H7 (cell line): ENCODE measurements around the gene EIF1. TPM values are rescaled to one million over a fixed set of nuclear protein-coding genes. Genes with fewer than 3 reads are reported as not detected.
A peak's percentile ranks its signal among the peaks of the same experiment; 100 is the strongest.

Experiments
- DNase-seq: peaks from one replicate; pipeline ENCODE4 v3.0.0; 2012
- H3K27me3 ChIP-seq: 2 replicates; pipeline ENCODE4 v1.6.0; 2011; ENCODE audit warnings: mild to moderate bottlenecking, low read length; ENCODE audit not compliant: control insufficient read depth, insufficient read depth
- H3K36me3 ChIP-seq: replicated peaks from 2 replicates; pipeline ENCODE4 v1.5.1; 2011; ENCODE audit warnings: low read length; ENCODE audit not compliant: control insufficient read depth, insufficient read depth
- H3K4me3 ChIP-seq: 2 replicates; pipeline ENCODE4 v1.5.1; 2011; ENCODE audit warnings: low read depth, mild to moderate bottlenecking, control low read depth, low read length, moderate library complexity; ENCODE audit not compliant: insufficient read depth
- total RNA-seq: library from RNA; depleted of rRNA; stranded (reverse); fragments of >200 nt; shearing (Covaris generic); gene quantifications from 2 replicates; pipeline ENCODE4 v1.2.3, GENCODE V29; 2014

EIF1 gene
- total RNA-seq, 1 experiment from 2014 or later: 62.6 TPM

DNA sequence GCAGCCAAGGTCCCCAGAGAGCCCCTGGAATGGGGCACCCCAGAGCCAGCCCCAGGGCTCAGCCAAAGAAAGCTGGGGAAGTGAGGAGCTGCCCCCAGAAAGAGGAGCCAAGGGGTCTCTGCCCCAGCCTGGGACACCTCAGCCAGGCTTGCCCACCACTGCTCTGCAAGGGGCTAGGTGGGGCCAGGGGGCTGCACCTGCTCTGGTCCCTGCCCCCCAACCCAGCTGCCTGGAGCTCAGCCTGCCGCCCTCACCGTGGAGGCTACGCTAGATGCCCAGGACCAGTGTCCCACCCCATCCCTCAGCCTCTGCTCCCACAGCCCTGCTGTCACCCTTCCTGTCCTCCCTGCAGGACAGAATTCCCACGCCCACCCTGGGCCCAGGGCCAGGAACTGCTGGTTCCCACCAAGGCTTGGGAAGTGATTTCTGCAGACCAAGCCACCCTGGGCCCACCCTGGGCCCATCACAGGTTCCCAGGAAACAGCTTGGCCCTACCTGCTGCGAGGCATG is 36.2 kb upstream of the EIF1 start:
- Histone ChIP-seq H3K4me3 (no peak overlapping the region), H3K27me3 (peaks cover 3% of the 10 kb centered on the region; the same call in 1 of the 2 replicates), H3K36me3 (no peaks in the 10 kb centered on the region)
- no peak for DNase-seq

DNA sequence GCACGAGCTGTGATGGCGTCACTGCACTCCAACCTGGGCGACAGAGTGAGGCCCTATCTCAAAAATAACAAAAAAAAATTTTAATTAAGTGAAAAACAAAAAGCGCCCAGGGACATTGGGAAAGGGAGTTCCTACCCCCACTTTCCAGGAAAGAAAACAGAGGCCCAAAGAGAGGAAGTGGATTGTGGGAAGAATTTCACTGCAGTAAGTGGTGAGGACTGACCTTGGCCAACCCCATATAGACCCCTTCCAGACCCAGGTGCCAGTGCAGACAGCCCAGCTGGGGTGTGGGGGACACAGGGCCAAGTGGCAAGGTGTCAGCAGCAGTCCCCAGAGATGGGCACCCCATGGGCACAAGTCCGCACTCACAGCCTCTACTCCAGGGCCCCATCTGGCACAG is 35.3 kb upstream of the EIF1 start:
- no peak for DNase-seq
- Histone ChIP-seq H3K36me3 (no peaks in the 10 kb centered on the region), H3K4me3 (no peak overlapping the region), H3K27me3 (0 out of 2 replicates have a peak, but pooled peaks cover under 1% of the 10 kb centered on the region)

DNA sequence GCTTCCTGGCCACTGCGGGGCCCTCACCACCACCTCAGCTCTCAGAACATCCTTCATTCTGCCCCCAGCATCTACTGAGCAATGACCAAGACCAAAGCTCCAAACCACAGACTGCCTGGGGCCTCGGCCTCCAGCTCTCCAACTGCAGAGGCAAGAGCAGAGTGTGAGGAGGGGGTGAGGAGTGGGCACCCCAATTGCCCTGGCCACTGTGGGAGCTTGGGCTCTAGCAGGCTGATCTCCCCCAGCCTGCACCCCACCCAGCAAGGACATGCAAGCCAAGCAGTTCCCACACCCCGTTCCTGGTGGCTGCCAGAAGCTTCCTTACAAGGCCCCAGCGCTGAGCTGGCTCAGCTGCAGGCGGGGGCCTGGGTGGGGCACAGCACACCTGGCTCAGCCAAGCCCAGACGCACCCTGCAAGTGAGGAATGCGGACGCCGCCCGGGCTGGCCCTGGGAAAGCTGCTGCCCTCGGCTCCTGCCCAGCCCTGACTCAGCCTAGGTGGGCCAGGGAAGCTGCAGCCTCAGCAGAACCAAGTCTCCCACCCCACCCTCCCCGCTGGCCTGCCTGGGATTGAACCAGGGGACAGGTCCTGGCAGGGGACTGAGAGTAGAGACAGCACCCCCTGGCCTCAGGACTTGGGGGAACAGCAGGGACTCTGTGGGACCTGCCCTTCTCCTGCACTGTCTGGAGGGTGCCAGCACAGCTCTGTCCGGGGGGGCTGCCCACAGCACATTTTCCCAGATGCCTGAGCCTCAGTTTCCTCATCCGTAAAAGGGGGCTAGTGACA is 34.6 kb upstream of the EIF1 start:
- peak; percentile 67 for DNase-seq
- Histone ChIP-seq H3K27me3 (no peaks in the 10 kb centered on the region), H3K36me3 (no peaks in the 10 kb centered on the region), H3K4me3 (no peak overlapping the region)

DNA sequence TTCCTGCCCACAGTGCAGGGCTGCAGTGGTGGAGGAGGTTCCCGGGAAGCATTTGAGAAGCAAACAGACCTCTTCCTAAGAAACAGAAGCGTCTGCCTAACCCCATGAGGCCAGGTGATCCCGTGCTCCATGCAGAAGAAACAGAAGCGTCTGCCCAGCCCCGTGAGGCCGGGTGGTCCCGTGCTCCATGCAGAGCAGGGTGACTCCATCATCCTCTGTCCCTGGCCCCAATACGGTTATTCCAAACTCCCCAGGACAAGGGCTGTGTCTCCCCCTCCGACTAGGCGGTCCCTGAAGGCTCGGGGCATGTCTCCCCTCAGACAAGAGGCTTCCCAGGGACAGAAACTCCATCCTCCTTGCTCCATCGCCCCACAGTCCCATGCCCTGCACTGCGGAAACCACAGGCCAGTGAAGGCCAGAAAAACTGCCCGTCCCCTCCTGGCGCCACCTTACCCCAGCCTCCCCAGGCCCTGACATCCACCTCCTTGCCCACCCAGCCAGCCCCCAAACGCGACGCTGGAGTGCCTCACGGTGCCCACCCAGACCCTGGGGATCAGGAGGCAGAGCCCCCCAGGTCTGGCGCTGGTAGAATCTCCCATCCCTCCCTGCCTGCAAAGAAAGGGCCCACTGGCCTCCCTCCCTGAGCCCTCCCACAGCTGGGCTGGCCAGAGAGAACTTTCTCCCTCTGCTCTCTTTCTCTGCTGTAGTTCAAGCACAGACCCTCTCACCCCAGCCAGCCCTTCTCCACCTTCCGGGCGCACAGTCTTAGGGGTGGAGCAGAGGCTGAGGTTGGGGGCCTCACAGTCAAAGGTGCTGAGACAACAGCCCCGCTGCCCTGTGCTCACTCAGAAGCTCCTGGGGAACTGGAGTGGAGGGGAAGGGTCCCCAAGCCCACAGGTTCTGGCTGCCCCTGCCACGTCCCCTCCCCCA is 33.7 kb upstream of the EIF1 start:
- Histone ChIP-seq H3K4me3 (no peak overlapping the region), H3K27me3 (no peaks in the 10 kb centered on the region), H3K36me3 (no peaks in the 10 kb centered on the region)
- DNase-seq: peak; percentile 52

DNA sequence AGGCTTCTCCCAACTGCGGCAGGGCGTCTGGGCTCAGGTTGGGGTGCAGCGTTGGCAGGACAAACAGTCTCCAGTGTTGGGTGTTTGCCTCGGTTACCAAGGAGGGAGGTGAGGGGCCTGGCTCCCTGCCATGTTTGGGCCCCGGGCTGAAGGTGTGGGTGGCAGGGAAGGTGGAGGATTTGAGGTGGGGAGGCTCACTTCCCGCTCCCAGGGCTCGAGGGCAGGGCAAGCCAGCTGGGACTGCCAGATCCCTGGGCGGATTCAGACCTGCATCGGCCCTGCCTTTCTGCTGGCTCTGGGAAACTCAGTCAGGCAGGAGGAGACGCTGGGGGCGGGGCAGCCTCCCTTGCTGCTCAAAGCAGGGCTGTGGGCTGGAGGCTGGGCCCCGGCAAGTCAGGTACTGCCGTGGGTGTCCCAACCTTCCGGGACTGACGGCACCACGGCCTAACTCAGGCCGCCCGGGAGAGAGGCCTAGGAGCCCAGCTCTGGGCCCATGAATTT is 33.0 kb upstream of the EIF1 start:
- Histone ChIP-seq H3K27me3 (no peaks in the 10 kb centered on the region), H3K36me3 (no peaks in the 10 kb centered on the region), H3K4me3 (no peak overlapping the region)
- DNase-seq: peak; percentile 85

DNA sequence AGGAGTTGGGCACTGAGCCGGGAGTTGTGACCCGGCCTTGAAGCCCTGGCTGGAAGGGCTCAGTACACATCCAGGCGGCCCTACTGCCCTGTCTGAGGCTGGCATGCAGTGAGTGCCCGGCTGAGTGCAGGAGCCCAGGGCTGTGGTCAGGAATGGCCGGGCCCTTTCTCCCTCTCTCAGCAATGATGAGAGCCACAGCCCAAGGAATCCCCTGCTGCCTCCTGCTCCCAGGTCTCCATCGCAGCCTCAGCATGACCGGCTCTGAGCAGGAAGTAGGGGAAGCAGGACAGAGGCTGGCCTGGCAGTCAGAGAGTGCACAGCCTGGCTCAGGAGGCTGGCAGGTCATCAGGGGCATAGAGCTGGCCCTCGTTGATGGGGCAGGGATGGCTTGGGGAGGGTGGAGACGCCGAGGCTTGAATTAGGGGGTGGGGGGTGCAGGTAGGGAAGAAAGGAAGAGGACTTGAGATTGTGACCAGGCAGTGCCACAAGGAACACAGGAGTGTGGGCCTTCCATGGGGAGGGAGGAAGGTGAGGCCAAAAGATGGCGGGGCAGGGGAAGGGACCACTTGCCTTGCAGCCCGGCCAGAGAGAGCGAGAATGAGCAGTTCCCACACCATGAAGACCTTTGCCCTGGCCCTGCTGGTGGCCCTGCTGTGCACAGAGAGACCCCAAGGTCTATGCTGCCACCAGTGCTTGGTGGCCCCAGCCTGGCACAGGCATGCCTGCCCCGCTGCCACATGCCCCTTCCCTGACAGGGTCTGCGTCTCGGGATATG is 32.2 kb upstream of the EIF1 start:
- peak; percentile 21 for DNase-seq

DNA sequence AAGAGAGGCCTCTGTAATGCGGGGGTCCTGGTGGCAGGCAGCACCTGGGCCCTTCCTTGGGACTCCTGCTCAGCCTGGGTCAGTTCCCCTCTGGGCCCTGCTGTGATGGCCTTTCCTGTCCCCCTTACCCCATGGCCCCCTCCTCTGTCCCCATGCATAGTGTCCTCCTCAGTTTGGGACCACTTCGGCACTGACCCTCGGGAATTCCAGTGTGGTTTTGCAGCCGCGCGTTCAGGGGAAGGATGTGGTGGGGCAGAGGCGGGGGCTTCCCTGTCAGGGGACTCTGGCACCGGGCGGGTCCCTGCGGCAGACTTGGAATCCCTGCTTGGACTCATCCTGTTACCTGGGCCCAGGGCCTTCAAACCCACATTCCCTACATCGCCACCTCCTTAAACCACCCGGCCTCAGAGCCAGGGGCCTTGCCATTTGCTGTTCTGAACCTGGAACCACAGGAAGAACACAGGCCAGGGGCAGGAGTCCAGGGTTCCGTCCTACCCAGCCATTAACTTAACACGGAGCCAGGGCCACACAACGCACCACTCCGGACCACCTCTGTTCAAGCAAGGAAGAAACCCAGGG is 31.4 kb upstream of the EIF1 start:
- DNase-seq: peak; percentile 22
- H3K27me3 ChIP-seq: no peaks in the 10 kb centered on the region
- H3K4me3 ChIP-seq: no peak overlapping the region
- no peaks in the 10 kb centered on the region for H3K36me3 ChIP-seq

More for the DNA sequence above, 32.2 kb upstream of the EIF1 start:
- no peaks in the 10 kb centered on the region for H3K27me3 ChIP-seq
- no peaks in the 10 kb centered on the region for H3K36me3 ChIP-seq
- H3K4me3 ChIP-seq: no peak overlapping the region

DNA sequence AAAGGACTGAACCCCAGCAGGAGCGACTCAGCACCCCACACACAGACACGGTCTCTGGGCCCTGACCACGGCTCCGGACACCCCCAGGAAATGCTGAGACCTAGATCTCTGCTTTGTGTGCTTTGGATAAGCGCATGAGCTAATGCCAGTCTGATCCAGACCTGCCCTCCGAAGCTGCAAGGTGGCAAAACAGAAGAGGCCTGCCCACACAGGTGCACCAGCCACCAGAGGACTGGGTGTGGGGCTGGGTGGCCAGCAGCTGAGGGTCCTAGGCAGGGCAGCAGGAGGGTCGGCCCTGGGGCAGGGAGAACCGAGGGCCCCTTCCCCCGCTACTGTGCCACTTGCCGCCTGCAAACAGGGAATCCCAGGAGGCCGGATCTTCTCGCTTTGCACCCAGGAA is 30.7 kb upstream of the EIF1 start:
- Histone ChIP-seq H3K4me3 (no peak overlapping the region), H3K36me3 (no peaks in the 10 kb centered on the region), H3K27me3 (no peaks in the 10 kb centered on the region)
- peak; percentile 32 for DNase-seq

DNA sequence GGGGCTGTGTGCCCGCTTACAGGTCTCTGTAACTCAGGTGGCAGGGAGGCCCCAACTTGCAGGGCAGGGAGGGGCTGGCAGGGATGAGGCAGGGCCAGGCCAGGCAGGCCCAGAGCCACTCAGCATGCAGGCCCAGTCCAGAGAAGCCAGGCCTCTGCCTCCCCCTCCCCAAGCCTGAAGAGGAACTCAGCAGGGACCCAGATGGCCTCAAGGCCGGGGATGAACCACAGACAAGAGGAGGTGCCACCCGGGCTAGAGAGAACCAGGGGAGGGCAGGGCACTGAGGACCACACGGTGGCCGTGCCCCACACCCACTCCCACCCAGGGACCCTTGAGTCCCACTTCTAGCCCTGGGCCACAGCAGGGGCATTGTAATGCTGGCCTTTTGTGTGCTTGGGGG is 29.8 kb upstream of the EIF1 start:
- H3K27me3 ChIP-seq: peaks cover 3% of the 10 kb centered on the region
- no peak overlapping the region for H3K4me3 ChIP-seq
- no peaks in the 10 kb centered on the region for H3K36me3 ChIP-seq
- peak; percentile 50 for DNase-seq

DNA sequence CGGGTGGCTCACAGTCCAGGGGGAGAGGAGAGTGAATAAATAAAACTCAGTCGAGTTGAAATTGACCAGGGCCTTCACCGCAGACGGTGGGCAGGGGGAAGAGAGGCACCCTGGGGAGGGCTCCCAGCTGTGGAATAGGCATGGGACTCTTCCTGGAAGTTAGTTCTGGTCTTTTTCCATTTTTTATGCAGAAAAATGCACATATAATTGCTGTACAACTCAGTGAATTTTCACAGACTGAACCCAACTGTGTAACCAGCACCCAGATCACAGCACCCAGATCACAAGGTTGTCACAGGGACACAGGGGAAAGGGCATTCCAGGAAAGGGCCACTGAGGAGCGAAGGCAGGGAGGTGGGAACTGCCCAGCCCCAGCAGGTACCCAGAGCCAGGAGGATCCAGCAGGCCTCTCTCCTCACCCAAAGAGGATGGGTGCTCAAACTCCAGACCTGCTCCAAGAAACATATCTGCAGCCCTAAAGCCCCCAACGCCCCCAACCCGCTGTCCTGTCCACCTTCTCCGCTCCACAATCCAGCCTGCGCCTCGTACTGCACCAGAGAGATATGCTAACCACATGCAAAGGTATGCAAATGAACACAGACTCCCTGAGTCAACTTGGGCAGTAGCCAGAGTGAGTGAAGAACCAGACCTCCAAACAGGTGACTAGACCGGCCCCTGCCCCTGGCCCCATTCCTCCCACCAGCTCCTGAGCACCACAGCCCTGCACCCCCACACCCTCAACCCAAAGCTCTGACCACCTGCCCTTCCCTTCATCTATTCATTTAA is 29.1 kb upstream of the EIF1 start:
- Histone ChIP-seq H3K27me3 (peaks cover 6% of the 10 kb centered on the region), H3K36me3 (no peaks in the 10 kb centered on the region), H3K4me3 (no peak overlapping the region)
- peak; percentile 38 for DNase-seq

DNA sequence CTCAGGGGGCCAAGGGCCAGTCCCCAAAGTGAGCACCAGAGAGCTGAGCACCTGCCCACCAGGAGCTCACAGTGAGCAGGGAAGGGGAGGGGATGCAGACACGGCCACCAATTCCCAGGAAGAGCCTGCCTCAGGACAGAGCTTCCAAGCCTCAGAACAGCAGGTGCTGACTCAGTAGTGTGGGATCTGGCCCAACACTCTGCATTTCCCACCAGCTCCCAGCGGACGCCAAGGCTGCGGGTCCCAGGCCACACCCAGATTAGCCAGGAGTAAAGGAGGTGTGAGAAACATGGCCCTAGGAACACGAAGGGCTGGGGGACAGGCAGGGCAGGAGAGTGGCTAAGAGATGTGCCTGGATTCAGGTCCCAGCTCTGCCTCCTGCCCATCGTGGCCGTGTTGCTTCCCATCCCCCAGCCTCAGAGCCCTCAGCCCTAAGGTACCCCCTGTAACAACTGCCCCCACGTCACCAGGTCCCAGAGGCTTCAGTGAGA is 28.4 kb upstream of the EIF1 start:
- Histone ChIP-seq H3K27me3 (peaks cover 6% of the 10 kb centered on the region), H3K4me3 (no peak overlapping the region), H3K36me3 (no peaks in the 10 kb centered on the region)
- no peak for DNase-seq

DNA sequence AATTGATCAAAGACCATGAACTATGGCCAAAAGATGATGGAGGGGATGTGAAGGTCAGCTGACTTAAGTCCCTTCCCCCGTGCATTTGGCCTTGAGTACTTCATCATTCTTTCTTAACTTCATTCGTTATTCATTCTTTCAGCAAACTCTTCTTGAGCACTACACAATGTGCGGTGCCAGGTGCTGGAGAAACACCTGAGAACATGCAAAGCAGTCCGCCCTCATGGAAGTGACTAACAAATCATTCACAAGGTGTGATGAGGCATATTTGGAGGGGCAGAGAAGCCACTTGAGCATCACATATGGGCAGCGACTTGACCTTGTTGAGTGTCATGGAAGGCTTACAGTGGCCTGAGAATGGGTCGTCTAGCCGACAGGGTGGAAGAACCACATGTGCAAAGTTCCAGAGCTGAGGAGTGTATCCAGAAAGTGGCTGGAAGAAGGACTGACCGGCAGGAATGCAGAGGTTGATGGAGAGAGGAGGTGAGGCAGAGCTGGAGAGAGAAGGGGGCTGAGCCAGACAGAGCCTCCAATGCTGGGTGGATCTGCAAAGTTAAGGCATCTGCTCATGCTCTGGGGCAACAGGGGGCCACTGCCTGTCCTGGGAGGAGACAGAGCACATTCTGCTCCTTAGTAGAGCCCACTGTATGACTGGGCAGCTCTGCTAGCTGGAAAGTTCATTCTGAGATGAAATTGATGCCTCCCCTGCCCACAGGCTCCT is 25.1 kb upstream of the EIF1 start:
- no peak overlapping the region for H3K4me3 ChIP-seq
- peak; percentile 15 for DNase-seq
- H3K36me3 ChIP-seq: no peaks in the 10 kb centered on the region
- peaks cover 6% of the 10 kb centered on the region for H3K27me3 ChIP-seq

DNA sequence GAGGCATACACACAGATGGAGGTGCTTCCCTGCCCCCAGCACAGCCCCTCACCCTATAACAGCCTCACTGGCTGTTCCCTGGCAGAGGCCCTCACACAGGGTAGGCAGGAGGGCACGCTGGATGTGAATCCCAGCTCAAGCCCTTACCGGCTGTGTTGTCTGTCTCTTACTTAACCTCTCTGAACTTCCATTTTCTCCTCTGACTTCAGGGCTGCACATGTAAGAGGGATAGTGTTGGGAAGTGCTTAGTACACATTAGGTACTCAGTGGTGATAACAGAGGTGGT is 24.6 kb upstream of the EIF1 start:
- DNase-seq: no peak
- H3K4me3 ChIP-seq: no peak overlapping the region
- no peaks in the 10 kb centered on the region for H3K36me3 ChIP-seq
- peaks cover 6% of the 10 kb centered on the region for H3K27me3 ChIP-seq
